GM19035 (cell line): Measurements from ENCODE around the gene ZNF319.
"Not testable (repeated sequence)": the region's sequence is repeated elsewhere in the genome, so short reads cannot be mapped to it uniquely, and the experiment has no call there.

Source experiments
- ATAC-seq: cut with Tn5 transposase; IDR thresholded peaks from one replicate; pipeline ENCODE4 v1.9.1; 2021; ENCODE audit not compliant: unreplicated experiment

The ZNF319 gene

DNA sequence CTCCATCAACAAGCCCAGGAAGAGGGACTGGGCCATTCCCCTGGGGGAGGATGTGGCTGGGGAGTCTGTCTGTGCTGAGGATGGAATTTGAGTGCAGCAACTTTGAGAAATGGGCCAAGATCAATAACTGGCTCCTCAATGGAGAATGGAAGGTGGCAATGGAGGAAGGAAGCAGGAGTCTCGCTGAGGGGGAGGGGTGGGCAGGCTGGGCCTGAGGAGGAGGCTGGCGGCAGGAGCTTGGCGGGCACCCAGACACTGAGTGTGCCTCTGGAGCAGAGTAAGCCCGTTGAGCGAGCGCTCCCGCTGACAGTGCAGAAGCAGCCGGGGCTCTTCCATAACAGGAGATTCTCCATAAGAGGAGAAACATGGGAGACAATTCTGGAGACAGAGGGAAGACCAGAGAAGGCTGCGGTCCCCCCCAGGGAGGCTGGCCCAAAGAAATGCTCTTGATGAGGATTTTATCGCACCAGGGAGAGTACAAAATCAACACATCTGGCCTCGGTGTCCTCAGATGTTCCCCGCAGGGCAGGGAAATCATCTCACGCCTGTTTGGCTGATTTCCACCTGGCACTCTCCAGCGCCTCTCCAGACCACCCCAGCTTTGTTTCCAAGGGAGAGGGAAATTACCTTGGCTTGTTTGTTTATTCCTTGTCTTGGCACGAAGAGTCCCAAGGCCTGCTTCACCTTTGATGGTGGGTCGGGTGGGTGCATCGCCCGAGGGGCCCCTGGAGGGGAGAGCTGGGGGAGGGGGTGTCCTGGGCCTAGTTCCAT is 22.3 kb upstream of the ZNF319 start:
- ATAC-seq, result no peak

DNA sequence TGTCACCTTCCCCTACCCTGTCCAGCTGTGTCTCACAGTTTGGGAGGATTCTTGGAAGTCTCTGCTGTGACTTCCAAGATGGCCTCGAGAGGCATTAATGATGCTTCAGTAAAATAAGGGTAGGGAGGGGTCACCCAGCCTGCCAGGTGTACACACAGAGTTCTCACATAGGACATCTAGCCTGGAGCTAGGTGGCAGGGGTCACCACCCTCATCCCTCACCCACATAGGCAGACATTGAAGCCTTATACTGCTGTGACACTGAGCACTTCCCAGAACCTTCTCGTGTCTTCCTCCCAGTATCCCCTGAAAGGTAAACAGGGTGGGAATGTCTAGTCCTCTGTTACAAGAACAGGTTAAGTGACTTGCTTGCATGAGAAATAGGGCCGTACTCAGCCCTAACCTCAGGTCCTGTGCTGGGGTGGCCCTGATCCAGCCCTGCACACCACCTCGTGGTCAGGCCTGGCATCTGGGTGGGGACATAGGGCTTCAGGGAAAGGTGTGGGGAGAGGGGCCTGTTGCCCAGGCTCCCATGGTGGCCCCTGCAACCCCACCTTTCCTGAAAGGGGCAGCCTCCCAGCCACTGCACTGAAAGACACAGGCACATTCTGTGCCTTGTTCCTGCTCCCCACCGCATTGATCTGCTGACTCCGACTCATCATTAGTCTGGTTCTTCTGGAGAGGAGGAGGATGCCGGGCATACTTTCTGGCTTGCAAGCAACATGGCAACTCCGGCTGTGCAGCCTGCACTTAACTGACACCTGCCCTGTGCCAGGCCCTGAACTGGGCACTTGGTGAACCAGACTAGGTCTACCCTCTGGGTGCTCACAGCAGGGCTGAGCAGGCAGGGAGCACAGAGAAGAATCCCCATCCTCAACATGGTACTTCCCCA is 21.4 kb upstream of the ZNF319 start:
- no peak for ATAC-seq

DNA sequence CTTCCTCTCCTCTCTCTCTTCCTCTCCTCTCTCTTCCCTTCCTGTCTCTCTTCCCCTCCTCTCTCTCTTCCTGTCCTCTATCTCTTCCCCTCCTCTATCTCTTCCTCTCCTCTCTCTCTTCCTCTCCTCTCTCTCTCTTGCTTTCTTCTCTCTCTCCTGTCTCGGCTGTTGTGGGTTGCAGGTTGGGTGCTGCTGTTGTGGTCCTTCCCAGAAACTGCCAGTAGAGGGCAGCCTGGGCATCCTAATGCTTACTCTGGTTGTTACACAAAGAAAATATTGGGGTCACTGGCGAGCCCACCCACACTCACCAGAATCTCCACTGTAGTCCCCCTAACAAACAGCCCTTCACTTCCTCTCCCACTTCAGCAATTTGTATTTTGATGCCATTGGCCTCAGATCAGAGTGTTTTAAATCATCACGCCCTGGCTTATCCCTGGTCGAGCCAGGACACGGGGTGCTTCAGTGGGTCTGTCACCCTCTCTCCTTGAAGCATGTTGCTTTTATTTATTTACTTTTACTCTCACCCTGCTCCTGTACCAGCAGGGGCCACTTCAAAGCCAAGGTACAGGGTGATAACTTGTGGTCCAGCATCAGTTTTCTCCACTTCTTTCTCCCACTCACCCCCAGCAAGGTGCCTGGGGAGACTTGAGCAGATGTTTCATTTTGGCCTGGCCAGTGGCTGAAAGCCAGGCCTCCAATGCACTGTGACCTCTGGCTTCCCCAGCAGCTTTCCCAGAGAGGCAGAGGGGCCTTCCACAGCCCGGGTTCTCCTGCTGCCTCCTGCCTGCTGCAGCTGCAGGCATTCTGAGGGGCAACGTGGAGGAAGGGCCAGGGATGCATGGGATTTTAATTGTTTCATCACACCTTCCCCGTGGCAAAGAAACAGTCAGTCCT is 20.4 kb upstream of the ZNF319 start:
- ATAC-seq, result no peak

DNA sequence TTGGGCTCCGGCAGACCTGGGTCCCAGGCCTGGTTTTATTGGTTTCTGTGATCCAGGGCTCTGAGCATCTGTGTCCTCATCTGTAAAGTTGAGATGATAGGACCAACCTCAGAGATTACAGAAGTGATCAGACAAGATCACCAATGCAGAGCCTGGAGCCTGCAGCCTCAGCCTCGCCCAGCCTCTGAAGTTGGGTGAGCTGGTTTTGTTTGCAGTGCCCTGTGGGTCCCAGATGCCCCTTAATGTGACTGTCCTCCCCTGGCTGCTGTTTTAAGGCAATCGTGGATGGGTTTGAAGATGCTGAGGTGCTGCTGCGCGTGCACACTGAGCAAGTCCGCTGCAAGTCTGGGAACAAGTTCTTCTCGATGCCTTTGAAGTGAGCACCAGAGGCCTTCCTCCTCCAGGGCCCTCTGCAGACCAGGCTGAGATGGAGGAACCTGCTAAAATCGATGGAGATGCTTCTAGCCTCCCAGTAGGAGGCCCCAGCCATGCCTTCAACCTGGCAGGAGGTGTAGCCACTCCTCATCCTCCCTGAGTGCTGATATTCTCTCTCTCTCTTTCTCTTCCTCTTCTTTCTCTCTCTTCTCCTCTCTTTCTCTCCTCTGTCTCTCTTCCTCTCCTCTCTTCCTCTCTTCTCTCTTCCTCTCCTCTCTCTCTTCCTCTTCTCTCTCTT is 19.5 kb upstream of the ZNF319 start:
- no peak for ATAC-seq

DNA sequence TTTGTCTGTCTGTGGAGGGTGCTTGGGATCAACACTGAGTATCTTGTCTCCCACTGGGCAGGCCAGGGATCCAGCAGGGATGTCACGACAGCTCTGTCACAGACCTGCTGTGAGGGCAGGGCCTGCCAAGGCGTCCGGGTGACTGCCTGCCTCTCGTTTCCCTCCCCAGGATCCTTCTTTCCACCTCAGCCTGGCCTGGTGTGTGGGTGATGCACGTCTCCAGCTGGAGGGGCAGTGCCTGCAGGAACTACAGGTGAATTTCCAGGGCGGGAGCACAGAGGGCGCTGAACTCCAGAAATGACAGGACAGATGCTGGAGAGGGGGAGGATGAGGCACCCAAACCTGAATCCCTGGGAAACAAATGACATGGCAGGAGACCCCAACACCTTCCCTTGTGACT is 18.3 kb upstream of the ZNF319 start:
- ATAC-seq, result no peak

DNA sequence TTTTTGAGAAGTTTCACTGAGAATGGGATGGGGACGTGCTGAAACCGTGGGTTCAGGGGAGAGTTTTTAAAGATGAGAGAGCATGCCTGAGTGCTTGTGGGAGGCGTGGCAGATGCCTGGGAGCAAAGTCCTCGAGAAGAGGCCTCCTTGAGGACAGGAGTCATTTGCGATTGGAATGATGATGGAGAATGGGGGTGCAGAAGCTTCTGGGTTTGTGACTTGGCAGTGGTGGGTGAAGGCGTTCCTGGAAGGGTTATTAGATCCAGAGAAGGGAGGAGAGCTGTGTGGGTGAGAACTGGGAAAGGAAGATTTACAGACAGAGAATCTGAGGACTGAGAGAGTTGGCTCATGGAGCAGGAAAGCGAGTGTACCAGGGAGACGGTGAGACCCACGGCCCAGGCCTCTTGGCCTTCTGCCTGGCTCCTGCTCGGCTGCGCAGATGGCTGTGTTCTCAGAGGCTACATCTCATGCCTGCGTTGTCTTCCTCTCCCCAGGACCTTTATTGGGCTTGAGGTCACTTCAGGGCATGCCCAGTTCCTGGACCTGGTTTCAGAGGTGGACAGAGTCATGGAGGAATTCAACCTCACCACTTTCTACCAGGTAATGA is 16.5 kb upstream of the ZNF319 start:
- no peak for ATAC-seq

DNA sequence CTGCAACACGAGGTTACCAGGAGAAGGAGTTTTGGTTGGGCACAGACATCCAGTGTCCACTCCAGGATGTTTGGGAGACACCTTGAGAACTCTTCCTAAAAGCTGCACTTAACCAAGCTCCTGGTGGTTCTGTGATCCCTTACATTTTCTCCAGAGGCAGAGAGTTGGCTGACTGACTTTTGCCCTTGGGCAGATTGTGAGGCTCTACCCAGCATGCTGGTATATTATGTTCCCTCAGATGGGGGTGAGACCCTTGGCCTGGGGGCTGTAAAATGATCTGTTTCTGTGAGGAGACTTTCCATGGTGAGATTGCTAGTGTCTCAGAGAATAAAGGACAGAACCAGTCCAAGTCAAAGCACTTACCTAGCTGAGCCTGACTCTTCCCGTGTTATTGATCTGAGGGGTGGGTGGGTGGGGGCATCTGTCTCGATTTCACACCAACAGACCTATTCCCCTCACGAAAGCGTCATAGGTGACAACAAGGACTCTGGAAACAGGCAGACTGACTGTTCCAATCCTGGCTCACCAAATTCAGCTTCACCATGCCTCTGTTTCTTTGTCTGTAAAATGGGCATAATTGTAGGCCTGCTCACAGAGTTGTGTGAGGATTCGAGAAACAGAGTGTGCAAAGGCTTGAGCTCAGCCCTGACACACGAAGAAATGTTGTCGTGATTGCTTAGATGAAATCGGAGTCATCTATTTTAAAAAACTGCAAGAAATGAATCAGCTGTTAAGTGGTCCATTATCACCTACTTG is 12.9 kb upstream of the ZNF319 start:
- ATAC-seq, result no peak

DNA sequence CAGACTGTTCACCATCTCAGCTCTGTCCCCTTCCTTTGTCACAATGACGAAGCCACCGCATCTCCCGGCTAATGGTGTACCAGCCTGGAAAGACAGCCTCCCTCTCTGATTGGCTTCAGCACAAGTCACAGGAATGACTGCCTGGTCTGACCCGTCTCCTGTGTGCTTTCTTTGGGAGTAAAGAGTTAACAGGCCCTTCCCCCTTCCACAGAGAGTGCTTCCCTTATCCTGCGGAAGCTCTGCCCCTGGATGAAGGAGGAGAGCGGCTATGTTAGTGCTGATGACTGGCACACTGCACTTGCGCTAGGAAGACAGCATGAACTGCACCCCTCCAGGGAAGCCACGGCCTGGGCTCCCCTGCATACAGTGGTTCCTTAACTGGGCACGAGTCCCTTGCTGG is 12.0 kb upstream of the ZNF319 start:
- ATAC-seq, result no peak

DNA sequence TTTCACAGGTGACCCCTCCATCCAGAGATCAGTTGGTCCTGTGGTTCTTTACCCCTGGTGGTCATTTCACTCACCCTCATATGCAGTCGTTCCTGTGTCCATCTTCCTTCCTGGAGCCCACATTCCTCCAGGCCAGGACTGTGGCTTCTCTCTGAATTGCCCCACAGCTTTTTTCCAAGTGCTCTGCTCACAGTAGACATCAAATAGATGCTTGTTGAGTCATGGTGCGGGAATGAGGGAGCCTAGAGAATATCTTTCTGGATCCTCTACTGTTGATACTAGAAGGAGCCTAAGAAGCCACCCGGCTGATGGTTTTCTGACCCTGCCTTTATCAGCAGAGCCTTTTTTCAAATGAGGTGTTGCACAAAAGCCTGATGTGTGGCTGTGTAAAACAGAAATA is 11.2 kb upstream of the ZNF319 start:
- no peak for ATAC-seq

DNA sequence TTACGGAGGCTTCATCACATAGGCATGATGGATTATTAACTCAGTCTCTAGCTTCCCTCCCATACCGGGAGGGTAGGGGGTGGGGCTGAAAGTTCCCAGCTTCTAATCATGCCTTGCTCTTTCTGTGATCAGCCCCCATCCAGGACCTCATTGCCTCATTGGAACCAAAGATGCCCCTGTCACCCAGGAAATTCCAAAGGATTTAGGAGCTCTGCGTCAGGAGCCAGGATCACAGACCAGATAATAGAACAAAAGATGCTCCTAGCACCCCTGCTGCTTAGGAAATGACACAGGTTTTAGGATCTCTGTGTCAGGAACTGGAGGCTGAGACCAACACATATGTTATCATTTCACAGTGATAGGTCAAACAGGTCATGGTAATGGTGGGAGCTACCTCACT is 10.4 kb upstream of the ZNF319 start:
- ATAC-seq, result no peak

DNA sequence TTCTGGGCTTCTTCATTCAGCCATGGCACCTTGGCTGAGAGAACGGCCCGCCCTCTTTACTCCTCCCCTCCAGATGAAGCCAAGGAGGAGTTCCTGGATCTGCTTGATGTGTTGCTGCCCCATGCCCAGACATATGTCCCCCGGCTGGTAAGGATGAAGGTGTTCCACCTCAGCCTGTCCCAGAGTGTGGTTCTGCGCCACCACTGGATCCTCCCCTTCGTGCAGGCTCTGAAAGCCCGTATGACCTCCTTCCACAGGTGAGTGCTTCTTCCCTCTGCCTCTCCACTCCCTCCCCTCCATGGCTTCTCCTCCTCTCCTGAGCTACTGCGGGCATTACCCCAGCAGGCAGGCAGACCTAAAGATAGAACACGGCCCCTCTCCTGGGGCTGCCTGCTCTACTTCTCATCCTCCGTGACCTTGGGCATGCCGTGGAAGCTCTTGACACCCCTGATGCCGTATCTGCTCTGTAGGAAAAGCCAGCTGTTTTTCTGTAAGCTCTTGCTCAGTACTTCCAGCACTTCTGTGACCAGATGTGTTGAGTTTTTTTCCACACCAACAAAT is 9.5 kb upstream of the ZNF319 start:
- ATAC-seq, result no peak

DNA sequence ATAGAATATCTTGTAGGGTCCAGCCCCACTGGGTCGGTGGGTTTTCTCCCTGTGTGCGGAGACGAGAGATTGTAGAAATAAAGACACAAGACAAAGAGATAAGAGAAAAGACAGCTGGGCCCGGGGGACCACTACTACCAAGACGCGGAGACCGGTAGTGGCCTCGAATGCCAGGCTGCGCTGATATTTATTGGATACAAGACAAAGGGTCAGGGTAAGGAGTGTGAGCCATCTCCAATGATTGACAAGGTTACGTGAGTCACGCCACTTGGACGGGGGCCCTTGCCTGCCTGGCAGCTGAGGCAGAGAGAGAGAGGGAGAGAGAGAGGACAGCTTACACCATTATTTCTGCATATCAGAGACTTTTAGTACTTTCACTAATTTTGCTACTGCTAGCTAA is 4.3 kb upstream of the ZNF319 start:
- ATAC-seq, result not testable (repeated sequence)

DNA sequence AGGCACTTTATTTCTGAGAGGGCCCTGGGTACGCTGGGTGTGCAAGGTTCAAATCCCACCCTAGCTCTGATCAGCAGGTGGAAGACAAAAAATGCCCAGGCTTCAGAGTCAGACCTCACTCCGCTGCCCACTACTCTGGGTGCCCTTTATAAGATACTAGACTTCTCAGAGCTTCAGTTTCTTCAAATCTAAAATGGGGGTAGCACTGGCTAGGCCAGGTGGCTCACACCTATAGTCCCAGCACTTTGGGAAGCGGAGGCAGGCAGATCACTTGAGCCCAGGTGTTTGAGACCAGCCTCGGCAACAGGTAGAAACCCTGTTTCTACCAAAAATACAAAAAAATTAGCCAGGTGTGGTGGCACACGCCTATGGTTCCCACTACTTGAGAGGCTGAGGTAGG is 2.5 kb upstream of the ZNF319 start:
- ATAC-seq, result no peak

DNA sequence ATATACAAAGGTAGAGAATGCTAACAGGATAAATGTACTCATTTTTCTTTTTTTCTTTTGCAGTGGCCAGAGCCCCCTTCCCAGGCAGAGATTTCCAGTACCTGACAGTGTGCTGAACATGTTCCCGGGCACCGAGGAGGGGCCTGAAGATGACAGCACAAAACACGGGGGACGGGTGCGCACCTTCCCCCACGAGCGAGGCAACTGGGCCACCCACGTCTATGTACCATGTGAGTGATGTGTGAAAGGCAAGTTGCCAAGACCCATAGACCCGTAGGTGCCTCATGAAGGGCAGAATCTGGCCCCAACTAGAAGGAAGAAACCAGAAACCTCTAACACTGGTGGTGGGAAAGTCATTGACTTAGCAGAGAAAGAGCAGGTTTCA is 1.9 kb upstream of the ZNF319 start:
- no peak for ATAC-seq

DNA sequence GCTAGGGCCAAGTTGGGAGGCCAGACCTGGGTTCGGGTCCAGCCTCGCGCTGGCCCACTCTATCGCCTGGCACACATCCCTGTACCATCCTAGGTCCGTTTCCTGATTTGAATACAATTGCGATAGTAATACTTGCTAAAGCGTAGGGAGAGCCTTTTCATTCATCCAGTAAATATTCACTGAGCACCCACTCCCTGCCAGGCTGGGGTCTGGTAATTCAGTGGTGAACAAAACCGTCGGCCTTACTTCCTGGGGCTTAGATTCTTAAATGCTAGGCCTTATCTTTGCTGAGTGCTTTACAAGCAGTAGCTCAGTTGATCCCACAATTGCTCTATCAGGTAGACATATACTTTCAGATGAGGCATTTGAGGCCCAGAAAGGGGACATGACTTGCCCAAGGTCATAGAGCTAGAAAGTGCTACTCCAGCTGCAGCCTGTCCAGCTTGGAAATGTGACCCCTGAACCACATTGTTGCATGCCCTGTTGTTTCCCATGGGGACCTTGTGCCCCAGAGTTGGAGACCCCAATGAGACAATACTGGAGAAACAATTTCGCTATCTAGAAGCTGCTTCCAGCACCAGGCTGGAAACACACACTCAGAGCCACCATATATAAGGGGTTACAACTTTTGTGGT is 1.4 kb upstream of the ZNF319 start:
- ATAC-seq, result peak; percentile 0

DNA sequence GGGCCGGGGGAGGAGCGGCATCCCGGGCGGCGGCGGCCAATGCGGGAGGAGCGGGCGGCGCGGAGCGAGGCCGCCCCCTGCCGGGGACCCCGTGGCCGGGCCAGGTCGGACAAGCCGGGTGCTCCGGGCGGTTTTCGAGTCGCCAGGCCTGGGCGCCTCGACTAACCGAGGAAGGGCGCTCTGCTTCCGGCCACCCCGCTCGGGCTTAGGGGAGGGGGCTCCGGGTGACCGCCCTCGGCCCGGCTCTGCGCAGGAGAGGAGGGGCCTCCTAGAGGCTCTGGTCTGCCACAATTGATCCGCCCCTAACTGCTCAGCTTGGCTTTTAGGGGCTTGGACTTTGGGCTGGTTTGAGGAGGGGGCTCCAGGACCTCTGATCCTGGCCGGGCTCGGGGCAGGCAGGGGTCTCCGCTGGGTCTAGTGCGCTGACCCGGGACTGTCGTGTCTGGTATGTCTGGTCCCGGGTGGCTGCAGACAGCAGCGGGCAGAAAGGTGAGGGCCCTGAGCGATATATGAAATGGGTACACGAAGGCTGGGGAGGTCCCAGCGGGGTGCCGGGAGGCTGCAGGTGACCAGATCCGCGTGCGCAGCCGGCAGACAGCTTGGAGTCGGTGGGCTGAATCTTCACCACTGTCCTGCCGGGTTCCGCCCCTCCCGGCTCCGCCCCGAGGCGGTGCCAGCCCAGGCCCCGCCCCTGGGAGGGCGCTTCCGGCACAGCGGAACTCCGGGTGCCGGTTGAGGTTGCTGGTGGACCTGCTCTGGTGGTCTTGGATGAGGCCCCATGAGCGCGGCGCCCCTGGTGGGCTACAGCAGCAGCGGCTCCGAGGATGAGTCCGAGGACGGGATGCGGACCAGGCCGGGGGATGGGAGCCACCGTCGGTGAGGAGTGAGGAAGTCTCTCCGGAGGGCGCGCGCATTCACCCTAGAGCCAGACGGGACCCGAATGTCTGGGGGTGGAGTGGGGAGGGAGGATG is 519 bp upstream of the ZNF319 start, which contains the start of gene USB1:
Gene USB1, plus strand, starts transcription at position 702 of the 971 bp plus-strand sequence. Its CDS starts 77 bp downstream, at position 779.
- ATAC-seq, result peak; percentile 81

DNA sequence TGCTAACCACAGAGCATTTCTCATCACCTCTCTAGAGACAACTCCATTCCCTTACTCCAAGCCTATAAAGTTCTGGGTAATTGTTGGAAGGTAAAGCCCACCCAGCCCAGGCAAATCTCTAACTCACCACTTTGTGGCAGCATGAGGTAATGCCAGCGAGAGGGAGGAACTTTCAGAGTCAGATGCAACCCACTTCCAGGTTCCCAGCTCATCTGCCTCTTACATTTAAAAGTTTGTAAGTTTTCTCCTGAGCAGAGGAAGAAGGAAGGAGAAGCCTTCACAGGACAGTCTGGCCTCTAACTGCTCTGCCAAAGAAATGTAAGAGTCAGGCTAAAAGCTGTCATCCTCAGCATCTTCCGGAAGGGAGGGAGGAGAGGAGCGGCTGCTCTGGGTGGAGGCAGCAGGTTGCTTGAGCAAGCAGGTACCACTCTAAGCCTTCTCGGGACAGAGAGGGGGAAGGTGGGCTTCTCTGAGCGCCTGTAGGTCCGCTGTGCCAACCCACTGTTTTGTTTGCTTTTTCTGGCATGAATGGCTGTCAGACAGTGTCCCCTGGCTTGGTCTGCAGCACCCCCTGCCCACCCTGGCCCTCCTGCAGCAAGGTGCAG is 1.0 kb downstream of the ZNF319 start:
- ATAC-seq, result no peak
